KBM-7 (cell line): Measurements from ENCODE around the gene SH3RF3.

Experiments used
- DNase-seq: peaks from one replicate; pipeline ENCODE4 v3.0.0-alpha.2; 2015
- in situ Hi-C: fragments of 300-500 bp; cut with MboI; formaldehyde crosslinking; loops from 2 replicates; pipeline ENCODE4 v1.14.3; 2020; ENCODE audit warnings: low sequenced_read_pairs, low pct_unique_long_range_greater_than_20kb, mixed read lengths

The SH3RF3 gene

DNA sequence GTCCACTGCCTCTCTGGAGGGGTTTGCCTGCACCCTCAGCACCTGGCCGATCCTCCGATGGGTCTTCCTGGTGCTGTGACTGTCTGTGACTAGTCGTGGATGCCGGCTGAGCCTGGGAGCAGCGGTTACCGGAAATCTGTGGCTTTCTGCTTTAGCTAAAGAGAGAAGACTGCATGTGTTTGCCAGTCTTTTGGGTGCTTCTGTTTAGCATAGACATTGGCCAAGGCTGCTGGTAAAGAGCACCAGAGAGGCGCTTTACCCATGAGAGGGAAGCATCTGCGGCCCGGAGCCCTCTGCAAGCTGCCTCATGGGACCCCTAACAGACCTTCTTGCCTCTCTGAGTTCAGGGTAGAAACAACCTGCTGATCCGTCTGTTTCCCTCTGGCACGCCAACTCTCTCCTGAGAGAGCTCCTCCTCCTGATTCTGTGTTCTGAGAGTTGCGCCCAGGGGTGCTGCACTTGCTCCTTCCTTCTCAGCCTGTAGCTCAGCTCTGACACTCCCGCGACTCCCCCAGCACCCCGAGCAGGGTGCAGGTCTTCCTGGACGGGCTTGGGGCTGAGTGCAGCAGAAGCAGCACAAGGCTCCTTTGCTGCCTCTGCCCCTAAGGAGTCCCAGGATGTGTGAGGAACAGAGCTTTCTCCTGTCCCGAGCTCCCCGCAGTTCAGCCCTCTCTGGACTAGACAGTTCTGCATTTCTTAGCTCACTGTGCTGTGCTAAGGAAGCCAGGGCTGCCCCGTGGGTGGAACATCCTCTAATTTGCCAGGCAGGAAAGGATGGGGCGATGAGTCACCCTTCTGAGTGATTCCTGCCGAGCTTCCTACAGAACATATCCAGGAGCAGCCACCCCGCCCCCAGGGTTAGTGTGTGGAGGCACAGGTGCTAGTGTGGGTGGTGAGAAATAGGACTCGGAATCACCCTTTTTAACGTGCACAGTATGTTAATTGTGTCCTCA lies 203.2 kb downstream of the SH3RF3 start:
- in situ Hi-C loops: no loop called here
- peak; percentile 70 for DNase-seq

DNA sequence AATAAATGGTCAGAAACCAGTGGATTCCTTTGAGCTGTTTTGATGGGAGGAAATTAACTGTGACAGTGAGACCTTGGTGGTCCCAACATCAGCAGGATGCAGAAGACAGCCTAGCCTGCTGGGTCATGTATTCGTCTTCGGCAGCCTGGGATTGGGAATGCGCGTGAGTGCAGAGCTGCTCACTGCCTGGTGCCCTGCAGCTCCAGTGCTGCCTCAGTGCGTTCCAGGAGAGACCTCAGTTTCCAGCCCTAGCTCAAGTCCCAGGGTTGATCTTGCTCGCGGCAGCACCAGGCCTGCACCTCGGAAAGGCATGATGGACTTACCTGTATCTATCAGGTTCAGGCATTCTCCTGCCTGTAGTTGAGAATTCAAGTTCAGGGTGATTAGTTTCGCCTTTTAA lies 203.9 kb downstream of the SH3RF3 start:
- DNase-seq: no peak
- in situ Hi-C loops: no loop called here

DNA sequence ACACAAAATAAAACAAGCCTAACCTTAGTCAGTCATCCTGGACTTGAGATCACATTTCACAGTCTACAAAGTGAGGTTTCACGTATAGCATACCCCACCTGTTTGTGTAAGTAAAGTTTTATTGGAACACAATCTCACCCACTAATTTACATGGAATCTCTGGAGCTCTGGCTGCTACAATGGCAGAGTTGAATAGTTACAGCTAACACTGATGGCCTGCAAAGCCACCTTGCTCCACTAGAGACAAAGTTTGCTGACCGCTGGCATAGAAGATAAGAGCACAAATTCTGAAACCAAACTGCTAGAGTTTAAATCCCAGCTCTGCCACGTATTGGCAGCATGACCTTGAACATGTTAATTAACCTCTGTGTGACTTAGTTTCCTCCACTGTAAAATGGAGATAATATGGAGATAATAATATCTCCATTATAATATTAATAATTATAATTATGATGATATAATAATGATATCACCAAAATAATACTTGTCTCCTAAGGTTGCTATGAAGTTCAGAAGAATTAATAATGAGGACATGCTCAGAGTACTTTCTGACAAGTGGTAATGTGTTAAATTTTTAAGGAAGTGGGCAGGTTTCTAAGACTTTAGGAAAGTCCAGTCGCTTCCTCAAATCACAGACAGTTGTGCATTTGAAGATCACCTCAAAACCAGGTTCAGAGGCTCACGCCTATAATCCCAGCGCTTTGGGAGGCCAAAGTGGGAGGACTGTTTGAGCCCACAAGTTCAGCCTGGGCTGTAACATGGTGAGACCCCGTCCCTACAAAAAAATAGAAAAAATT lies 204.6 kb downstream of the SH3RF3 start:
- in situ Hi-C loops: no loop called here
- peak; percentile 16 for DNase-seq

DNA sequence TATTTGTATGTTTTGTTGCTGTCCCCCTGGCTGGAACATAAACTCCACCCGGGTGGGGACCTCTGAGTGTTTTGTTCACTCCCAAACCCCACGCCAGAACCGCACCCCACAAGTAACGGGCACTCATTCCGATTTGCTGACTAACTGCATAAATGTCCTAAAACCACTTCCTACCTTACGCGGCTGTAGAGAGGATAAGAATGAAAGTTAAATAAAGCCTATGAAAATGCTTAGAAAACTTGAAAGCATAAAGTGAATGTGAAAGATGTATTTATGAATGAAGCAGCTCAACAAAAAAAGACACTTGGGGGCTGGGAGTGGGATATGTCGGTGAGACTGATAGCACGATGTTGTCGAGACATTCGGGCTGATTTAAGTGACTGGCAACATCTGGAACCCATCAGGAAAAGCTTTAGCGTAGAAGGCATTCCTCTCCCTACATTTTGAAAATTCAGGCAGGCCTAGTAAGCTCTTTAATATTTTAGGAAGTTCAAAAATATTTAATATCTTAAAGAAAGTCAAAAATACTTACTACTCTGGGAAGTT lies 206.7 kb downstream of the SH3RF3 start:
- DNase-seq: no peak
- in situ Hi-C loops: no loop called here

DNA sequence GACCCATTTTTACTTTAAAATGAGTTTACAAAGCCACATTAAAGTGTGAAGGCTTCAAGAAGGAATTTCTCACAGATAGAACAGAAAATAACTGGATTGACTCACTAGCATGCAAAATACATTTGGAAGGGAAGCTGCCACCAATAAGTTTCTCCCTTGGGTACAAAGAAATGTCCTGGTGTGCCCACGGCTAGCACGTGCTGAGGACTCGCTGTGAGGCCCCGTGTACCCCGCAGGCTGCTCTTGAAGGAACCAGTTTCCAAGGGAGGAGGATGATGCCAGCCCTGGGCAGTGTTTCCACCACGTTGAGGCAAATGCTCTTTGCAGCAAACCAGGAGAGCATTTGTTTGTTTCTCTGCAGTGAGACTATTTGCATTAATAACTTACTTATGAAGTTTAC lies 207.3 kb downstream of the SH3RF3 start:
- no peak for DNase-seq

DNA sequence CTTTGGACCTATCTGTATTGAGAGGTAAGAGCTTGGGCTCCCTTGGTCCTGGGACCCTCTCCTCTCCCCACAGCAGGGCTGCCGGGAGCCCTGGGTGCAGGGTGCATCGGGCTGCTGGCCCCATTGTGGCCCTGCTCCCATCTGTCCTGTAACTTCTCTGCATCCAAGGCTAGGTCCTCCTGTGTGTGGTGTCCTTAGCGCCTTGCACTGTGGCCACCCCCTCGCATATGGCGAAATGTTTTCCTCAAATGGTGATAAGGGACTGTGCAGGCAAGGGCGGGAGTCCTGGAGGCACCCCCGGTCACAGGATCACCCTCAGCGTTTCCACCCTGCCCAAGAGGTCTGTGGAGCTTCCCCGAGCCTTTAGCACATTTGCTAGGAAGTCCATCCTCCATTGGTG lies 208.2 kb downstream of the SH3RF3 start:
- no peak for DNase-seq
- in situ Hi-C loops: no loop called here

More for the DNA sequence above, 207.3 kb downstream of the SH3RF3 start:
- in situ Hi-C loops: no loop called here

DNA sequence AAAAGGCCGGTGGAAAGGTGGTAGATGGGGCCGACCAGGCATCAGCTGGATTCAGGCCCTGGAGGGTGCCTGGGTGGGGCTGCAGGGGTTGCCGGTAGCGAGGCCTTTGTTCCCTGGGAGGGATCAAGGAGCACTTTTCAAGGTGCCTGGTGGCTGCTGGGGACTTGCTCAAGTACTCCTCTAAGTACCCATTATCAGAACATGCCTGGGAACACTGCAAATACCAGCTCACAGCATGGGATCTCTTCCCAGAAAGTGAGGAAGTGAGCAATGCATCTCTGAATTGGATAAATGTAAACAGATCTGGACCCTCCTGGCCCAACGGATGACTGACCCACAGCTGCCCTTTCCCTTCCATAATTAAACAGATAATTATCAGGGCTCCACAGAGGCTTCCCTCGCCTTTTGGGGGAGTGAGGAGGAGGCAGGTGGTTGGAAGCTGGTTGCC lies 210.5 kb downstream of the SH3RF3 start:
- DNase-seq: no peak
- in situ Hi-C loops: no loop called here

DNA sequence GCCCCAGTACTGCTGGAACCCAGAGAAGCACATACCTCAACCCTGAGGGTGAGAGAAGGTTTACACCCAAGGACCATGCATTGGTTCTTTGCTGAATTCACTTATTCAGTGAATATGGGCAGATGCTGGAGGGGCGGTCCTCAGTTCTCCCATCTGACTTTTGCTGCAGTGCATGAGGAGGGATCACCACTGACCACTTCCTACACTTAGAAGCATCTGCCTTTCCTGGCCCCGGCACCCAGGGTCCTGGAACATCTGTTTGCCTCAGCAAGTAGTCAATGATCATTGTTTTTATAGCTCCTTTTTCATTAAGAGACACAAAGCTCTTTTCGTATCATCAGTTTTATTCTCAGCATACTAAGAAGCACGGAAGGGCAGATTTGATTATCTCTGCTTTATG lies 211.4 kb downstream of the SH3RF3 start:
- in situ Hi-C loops: no loop called here
- no peak for DNase-seq

DNA sequence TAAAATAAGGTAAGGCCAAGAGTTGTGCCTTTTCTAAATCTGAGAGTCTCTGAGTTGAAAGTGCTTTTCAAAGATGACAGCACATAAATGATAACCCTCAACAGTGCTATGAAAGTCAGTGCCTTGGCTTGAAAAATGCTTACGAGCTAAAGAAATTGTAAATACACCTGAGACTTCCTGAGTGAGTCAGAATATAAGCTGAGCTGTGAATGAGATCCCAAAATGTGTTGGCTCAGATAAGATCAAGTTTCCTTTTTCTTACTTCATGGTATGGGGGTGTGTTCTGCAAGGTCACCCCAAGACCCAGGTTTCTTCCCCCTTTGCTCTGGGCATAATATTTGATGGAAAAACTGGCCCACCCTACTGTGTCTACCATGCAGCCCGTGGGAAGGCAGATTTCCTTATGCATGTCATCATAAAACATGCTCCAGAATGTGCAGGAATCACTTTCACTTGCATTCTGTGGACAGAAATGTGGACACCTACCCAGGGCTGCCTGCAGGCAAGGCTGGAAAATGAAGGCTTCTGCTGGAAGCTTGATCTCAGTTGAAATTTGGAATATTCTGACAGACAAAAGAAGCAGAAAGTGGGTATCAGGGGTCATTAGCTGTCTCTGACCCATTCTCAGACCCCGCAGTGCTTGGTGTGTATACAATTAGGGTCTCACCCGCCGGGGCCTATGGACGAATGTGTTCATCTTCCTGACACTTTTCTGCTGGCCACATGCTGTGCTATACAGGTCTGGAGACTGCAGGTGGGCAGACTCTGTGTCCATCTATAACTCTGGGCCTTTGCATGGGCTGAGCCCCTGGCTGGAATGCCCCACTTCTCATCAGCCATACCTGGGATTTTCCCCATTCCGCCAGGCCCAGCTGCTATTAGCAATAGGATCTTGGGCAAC lies 212.6 kb downstream of the SH3RF3 start:
- in situ Hi-C loops: no loop called here
- no peak for DNase-seq

DNA sequence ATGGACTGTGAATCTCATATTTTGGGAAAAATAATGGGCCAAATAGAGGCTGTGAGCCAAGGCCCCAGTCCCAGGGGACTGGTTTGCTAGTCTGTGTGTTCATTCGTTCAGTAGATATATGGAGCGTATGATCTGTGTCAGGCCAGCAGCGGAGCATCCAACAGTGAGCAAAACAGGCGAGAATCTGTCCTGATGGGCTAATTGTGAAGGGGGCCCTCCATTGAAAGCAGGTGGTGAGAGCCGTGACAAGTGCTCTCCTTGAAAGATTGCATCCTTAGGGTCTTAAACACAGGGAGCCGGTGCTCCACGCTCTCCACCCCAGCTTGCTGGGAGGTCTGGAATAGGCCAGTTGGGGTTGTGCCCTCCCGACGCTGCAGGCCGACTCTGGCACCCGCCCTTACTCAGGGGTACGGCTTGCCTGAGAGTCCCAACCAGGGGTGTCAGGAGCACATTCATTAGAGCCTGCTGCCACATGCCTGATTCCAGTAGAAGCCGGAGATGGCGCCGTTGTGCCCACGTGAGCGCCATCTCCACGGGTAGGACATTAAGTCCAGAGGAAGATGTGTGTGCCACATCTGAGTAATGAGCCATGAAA lies 213.3 kb downstream of the SH3RF3 start:
- DNase-seq: no peak
- in situ Hi-C loops: no loop called here

DNA sequence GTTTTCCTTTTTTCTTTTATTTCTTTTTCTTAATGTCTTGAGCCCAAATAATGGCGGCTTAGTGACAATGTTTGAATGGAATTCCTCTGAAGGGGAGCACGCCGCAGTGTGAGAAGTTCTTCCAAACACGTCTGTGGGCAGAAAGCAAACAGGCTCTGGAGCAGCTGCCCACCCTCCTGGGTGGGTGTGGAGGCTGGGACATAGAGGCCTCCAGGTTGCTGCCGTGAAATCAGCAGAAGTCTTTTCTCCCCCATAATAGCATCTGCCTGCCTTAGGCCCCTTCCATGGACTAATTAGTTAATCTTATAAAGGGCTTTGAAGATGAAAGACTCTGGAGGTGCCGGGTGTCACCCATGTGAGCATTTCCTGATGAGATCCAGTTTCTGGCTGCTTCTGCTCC lies 213.9 kb downstream of the SH3RF3 start:
- no peak for DNase-seq

DNA sequence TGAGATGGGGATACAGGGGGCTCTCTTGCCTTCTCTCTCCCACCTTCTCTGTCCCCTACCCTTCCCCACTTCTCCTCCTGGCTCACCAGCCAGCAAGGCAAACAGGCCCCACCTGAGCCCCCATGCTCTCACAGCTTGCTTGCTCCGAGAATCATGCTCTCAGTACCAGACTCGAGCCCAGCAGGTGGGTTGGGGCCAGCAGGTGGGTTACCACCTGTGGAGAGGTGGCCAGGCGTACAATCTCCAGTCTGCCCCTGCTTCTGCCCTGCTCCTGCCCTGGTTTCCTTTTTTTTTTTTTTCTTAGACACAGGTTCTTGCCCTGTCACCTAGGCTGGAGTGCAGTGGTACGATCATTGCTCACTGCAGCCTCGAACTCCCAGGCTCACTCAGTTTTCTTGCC lies 214.5 kb downstream of the SH3RF3 start:
- in situ Hi-C loops: no loop called here
- DNase-seq: no peak

More for the DNA sequence above, 213.9 kb downstream of the SH3RF3 start:
- in situ Hi-C loops: no loop called here

DNA sequence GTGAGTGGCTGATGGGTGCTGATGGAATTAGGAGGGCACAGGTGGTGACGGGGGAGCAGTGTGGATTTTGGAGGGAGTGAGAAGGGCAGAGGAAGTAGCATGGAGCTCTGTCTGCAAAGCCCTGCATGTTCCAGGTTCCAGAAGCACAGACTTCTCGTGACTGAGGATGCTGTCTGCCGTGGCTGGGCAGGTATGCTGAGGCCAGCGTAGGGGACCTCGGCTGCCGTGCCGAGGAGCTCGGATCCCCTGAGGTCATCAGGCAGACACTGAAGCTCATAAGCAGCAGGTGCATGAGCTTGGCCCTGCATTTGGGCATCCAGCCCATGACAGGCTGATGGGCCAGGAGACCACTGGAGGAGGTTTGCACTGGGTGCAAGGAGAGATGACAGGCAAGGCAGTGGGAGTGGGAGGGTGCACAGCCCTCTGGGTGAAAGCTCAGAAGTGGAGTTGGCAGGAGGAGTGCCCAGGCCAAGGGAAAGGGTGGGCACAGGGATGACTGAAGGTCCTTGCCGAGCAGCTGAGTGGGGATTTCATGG lies 215.3 kb downstream of the SH3RF3 start:
- DNase-seq: no peak
- in situ Hi-C loops: no loop called here

DNA sequence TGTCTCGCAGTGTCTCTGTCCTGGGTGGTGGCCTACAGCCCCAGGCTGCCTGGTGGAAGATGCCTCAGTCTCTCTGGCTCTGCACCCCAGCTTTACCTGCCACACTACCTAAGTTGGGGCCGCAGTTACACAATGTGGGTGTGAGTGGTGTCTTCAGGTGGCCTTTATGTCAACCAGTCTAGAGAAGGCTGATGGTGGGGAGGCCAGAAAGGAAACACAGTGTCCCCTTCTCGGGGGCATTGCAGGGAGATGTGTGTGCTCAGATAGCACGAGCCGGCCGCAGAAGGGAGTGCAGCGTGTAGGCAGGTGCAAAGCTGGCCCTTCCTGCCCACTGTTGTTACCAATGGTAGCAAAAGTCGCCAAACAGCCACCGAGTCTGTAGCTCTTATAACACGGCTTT lies 216.1 kb downstream of the SH3RF3 start:
- no peak for DNase-seq
- in situ Hi-C loops: no loop called here

DNA sequence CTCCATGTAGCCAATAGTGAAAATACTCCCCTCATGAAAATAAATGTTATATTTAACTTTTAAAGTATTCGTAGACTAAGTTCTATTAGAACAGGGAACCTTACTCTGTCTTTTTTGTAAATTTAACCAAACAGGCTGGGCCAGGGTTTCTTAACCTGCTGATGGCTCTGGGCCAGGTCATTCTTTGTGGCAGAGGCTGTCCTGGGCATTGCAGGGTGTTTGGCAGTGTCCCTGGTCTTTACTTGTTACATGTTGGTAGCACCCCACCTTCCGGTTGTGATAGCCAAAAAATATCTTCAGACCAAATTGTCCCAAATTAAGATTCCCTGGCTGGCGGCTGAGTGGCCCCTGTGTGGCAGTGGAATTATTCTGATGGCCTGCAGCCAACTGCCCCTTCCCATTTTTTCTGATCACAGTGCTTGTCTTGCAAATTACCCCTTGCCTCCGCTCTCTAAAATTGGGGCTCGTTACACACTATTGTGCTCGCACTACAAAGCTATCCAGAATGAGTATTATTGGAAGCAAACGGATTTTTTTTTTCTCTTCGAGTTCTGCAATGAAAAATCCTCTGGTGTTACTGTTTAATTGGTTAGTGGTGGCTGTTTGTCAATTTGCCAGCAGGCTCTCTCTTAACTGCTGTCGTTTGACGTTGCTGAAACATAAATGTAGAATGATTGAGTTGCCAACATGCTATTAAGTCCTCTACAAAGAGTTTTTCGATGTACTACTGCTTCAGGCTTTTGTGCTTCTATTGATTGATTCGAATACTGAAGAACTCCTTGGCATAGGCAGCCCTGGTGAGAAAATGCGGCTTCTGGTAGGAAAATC lies 216.9 kb downstream of the SH3RF3 start:
- no peak for DNase-seq
- in situ Hi-C loops: no loop called here

DNA sequence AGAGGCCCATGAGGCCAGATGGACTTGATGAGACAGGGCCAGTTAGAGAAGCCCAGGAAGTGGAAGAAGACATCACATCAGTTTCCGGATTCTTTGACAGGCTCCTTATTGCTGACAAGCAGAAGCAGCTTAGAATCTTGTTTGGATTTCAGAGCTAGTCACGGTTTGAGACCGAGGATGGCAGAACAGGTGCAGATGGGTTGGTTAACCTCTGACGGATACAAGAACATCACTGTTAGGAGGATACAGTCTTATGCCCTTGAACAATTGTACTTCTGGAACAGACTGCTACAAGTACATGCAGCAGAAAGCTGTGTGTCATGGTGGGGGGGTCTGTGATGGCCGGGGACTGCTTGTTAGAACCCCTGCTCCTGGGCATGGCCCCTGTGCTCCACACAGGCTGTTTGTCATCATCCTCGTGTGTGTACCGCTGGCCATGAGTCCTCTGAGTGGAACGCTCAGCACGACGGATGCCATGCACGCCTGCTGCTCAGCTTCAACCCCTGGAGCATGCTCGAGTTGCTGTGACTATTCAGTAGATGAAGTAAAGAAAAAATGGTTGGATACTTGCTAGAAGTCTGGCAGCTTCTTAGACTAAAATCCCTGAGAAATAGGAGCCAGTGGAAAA lies 217.7 kb downstream of the SH3RF3 start:
- DNase-seq: no peak
- in situ Hi-C loops: no loop called here

DNA sequence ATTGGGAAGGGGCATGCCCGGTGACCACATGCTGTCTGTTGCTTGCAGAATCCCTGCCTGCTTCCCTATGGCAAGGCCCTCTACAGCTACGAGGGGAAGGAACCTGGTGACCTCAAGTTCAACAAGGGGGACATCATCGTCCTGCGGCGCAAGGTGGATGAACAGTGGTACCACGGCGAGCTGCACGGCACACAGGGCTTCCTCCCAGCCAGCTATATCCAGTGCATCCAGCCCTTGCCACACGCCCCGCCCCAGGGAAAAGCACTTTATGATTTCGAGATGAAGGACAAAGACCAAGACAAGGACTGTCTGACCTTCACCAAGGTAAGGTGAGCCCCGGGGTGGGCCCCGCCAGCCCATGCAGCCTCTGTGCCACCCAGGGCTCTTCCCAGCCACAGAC lies 218.6 kb downstream of the SH3RF3 start:
- DNase-seq: no peak
- in situ Hi-C loops: no loop called here
